Transverse colon (tissue), 4 donors: Measurements from ENCODE around the gene NOMO2. TPM values are rescaled to one million over a fixed set of nuclear protein-coding genes. Genes with fewer than 3 reads are reported as not detected.
"Not testable (repeated sequence)": the region's sequence is repeated elsewhere in the genome, so short reads cannot be mapped to it uniquely, and the experiment has no call there.

ENCODE experiments used
- DNase-seq: peaks from one replicate; pipeline ENCODE4 v3.0.0-alpha.2; 2019
- H3K27ac ChIP-seq, 4 donors: fragments of 200-600 bp; sonication (generic); 2 replicates each; pipeline ENCODE4 v1.5.1; 2016 to 2018; ENCODE audit warnings: inconsistent platforms in 4 of 4
- H3K27me3 ChIP-seq: fragments of 200-600 bp; sonication (generic); 2 replicates; pipeline ENCODE4 v1.5.1; 2017; ENCODE audit warnings: inconsistent platforms
- H3K36me3 ChIP-seq, 4 donors: fragments of 200-600 bp; sonication (generic); 2 replicates each; pipeline ENCODE4 v1.5.1; 2017 to 2019; ENCODE audit warnings: inconsistent platforms in 4 of 4
- H3K4me1 ChIP-seq, 4 donors: fragments of 200-600 bp; sonication (generic); 2 replicates each; pipeline ENCODE4 v1.5.1; 2017 to 2020; ENCODE audit warnings: inconsistent platforms in 4 of 4
- H3K4me3 ChIP-seq, 4 donors: fragments of 200-600 bp; sonication (generic); 1 replicate in 1 of 4; 2 replicates in 3 of 4; pipeline versions ENCODE4 v1.5.1 to v1.6.1; 2017 to 2019; ENCODE audit warnings: inconsistent platforms in 4 of 4
- H3K9me3 ChIP-seq, 2 donors: fragments of 200-600 bp; sonication (generic); 2 replicates each; pipeline ENCODE4 v1.5.1; 2017 to 2019; ENCODE audit warnings: inconsistent platforms in 2 of 2
- WGBS, 2 donors: methylation state at CpG; one replicate each; pipeline ENCODE4 v1.1.5; 2018; ENCODE audit warnings: low coverage in 1 of 2; 5-methylcytosine and 5-hydroxymethylcytosine counted together
- in situ Hi-C, 4 donors: fragments of 200-750 bp; cut with MboI; loops; one replicate each; pipeline versions ENCODE4 v1.15.0 to v1.15.1; 2017; ENCODE audit warnings: low sequenced_read_pairs in 3 of 4, low pct_ligation_motif_present in 1 of 4, low pct_unique_long_range_greater_than_20kb in 1 of 4
- intact Hi-C: fragments of 100-400 bp; cut with DNase I; formaldehyde crosslinking; loops from one replicate; pipeline ENCODE4 v1.15.1; 2023; ENCODE audit warnings: low total_unique reads
- total RNA-seq, 4 donors: library from RNA; depleted of rRNA; stranded (reverse); fragments of >200 nt; gene quantifications; one replicate each; pipeline ENCODE4 v1.1.0, GENCODE V29; 2016

NOMO2 gene
- total RNA-seq, 4 donors from 2014 or later, result 18.7 to 90.3 (median 74.1) TPM

DNA sequence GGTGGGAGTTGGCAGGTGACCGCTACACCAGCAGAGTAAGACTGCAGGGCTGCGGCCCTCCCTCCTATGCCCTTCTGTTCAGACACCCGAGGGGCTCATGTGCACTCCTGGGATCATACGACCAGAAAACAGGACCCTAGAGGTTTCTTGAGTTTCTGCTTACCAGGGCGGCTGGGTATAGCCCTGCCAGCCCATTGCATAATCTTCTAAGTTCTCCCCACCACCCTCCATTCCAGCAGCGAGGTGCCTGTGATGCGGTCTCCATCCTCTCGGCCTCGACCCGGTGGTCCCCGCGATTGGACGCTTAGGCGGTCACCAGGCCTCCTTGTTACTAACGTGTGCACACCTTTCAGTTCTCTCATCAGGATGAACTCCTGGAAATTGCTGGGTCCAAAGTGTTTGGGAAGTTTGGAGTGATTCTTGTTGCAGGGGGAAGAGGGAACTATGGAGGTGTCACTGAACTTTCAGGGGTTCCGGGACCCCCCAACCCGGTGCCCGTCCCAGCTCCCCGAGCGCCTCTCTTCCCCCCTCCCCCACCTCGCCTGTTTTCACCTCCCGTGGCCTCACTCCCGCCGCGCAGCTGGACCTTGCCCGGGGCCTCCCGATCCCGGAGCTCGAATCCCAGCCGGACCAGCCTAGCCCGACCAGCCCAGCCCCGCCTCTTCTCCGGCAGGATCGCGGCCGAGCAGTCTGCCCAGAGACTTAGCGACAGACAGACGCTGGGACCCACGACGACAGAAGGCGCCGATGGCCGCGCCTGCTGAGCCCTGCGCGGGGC lies 8.8 kb upstream of the NOMO2 start:
- H3K36me3 ChIP-seq, in situ Hi-C loops, intact Hi-C loops, H3K27me3 ChIP-seq, H3K9me3 ChIP-seq, H3K4me1 ChIP-seq: not testable (repeated sequence)
- H3K4me3 ChIP-seq, result peak overlapping the region in 2 of 4 donors; percentile 18 to 43
- peak overlapping the region in 1 of 4 donors; percentile 17 for H3K27ac ChIP-seq
- DNase-seq, result peak; percentile 48
- 34% methylated on average over 18 of the region's 46 CpGs; no CpG with 5 or more reads in 1 of the 2 donors for WGBS, 2 donors

DNA sequence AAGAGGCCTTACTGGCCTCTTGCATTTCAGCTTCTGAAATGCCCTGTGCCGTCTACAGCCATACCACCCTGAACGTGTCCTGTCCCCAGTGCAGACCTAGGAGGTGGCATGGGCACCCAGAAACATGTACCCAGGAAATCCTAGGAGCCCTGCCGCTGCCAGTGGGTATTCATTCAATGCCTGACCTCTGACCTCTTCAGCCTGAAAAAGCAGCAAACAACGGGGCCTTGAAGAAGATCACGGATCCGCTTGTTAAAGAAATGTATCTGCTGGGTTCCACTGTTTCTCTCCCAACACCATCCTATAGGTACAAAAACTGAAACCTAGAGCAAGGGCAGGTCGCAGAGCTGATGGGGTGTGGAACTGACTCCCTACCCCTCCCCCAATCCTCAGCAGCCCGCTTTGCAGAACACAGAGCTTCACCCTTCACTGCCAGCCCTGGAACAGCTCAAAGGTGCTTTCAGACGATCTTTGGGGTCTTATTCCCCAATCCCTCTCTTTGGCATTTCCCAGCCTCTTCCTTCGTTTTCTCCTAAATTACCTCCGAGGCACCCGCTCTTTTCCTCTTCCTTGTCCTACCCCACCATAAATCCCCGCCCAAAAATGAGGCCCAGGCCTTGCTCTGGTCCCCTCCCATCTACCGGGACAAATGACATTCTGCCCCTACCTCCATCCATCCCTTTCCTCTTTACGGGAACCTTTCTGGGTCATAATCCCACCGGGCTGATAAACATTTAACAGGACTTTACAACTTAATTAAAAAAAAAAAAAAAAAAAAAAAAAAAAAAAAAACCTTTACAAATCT lies 1.3 kb downstream of the NOMO2 start:
- H3K27me3 ChIP-seq, in situ Hi-C loops, H3K9me3 ChIP-seq, H3K4me1 ChIP-seq, H3K27ac ChIP-seq, intact Hi-C loops, H3K36me3 ChIP-seq, DNase-seq: not testable (repeated sequence)
- peak overlapping the region in 2 of 4 donors; percentile 58 to 72 for H3K4me3 ChIP-seq
- 32% methylated on average over 13 of the region's 16 CpGs; no CpG with 5 or more reads in 1 of the 2 donors for WGBS, 2 donors

DNA sequence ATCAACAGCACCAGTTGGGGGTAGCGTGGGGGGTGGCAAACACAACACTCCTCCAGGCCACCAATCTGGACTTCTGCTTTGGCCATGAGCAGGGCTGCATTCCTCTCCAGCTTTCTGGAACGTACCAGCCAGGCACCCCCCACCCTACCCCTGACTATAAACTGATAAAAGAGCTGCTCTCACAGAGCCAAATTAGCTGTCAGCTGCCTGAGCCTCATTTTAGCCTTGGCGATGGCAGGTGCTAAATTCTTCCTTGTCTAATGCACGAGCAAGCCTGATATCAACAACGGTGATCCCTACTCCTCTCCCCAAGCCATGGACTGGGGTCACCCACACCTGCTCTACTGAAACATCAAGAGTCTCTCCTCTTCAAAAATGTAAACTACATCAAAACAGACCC lies 8.2 kb downstream of the NOMO2 start:
- H3K4me1 ChIP-seq, H3K27me3 ChIP-seq, H3K4me3 ChIP-seq, DNase-seq, H3K9me3 ChIP-seq, H3K36me3 ChIP-seq, in situ Hi-C loops, H3K27ac ChIP-seq, intact Hi-C loops: not testable (repeated sequence)
- WGBS, 2 donors, result no CpG with 5 or more reads among the region's 5 CpGs

DNA sequence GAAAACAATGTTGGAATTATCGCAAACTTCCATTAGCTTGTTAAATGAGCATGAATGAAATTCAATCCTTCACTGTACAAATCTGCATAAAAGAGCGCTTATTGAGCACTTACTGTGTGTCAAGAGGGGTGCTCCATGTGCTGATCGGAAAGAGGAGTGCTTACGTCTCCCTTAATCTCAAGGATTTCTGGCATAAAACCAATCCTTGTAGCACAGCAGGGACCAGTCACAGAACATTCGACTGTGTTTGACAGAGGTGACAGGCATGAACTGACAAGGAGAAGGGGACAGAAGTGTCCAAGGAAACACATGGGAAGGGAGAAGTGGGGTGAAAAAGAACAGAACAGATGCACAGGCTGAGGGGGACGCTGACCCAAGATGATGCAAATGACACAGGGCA lies 14.5 kb downstream of the NOMO2 start:
- intact Hi-C loops, H3K27ac ChIP-seq, H3K36me3 ChIP-seq, H3K4me1 ChIP-seq, in situ Hi-C loops, H3K4me3 ChIP-seq, H3K27me3 ChIP-seq, DNase-seq, H3K9me3 ChIP-seq: not testable (repeated sequence)
- 83% methylated on average over 5 of the region's 6 CpGs; no CpG with 5 or more reads in 1 of the 2 donors for WGBS, 2 donors

DNA sequence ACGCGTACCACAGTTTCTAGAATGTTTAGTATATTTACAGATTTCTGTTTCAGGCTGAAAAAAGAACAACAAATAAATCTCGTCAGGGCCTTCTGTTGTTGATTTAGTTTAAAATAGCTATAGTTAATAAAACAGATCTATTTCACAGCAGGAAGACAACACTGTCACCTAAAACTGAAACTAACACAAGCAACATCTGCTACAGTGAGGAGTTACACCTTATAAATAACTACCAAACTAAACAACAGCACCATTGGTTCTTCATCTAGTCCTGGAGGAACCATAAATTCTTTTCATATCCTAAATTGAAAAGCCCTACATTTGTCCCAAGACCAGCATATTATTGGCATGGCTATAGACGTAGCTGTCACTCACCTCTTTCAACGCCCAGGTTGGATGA lies 15.0 kb downstream of the NOMO2 start:
- in situ Hi-C loops, H3K4me3 ChIP-seq, DNase-seq, H3K27ac ChIP-seq, H3K27me3 ChIP-seq, H3K9me3 ChIP-seq, intact Hi-C loops, H3K4me1 ChIP-seq, H3K36me3 ChIP-seq: not testable (repeated sequence)
- WGBS, 2 donors, result no CpG with 5 or more reads among the region's 5 CpGs

- H3K27ac ChIP-seq, in situ Hi-C loops, H3K27me3 ChIP-seq, DNase-seq, H3K4me3 ChIP-seq, H3K9me3 ChIP-seq, intact Hi-C loops, H3K36me3 ChIP-seq, H3K4me1 ChIP-seq: not testable (repeated sequence)
- 68% methylated on average over 5 of the region's 6 CpGs; no CpG with 5 or more reads in 1 of the 2 donors for WGBS, 2 donors
These were observed 17.4 kb downstream of the NOMO2 start for GRCh38 chr16:18544232-18545081.

GRCh38 chr16:18541912-18542311 lies 20.0 kb downstream of the NOMO2 start:
- WGBS, 2 donors, result no CpG with 5 or more reads among the region's 5 CpGs
- H3K36me3 ChIP-seq, H3K4me1 ChIP-seq, in situ Hi-C loops, H3K27ac ChIP-seq, DNase-seq, H3K9me3 ChIP-seq, H3K27me3 ChIP-seq, H3K4me3 ChIP-seq, intact Hi-C loops: not testable (repeated sequence)
